Urinary bladder (tissue), 4 donors: ENCODE data around the gene BTLA. TPM values are rescaled to one million over a fixed set of nuclear protein-coding genes. Genes with fewer than 3 reads are reported as not detected.

Experiments
- DNase-seq: peaks from one replicate; pipeline ENCODE4 v3.0.0-alpha.2; 2015; ENCODE audit errors: extremely low spot score
- H3K27ac ChIP-seq: one replicate; pipeline ENCODE4 v1.5.1; 2013; ENCODE audit warnings: low read depth, mild to moderate bottlenecking, moderate library complexity
- H3K36me3 ChIP-seq: one replicate; pipeline ENCODE4 v1.6.1; 2013; ENCODE audit warnings: mild to moderate bottlenecking, moderate library complexity; ENCODE audit not compliant: insufficient read depth
- H3K4me1 ChIP-seq: one replicate; pipeline ENCODE4 v1.6.1; 2013; ENCODE audit warnings: mild to moderate bottlenecking, moderate library complexity; ENCODE audit not compliant: insufficient read depth
- H3K4me3 ChIP-seq: one replicate; pipeline ENCODE4 v1.5.1; 2013; ENCODE audit warnings: low read depth, low read length
- WGBS: extraction: QIAGEN DNeasy Blood & Tissue Kit; methylation state at CpG from one replicate; pipeline ENCODE4 v1.1.7; 2013; 5-methylcytosine and 5-hydroxymethylcytosine counted together
- polyA plus RNA-seq: library from polyadenylated mRNA; stranded (reverse); fragments of 200-250 nt; gene quantifications from one replicate; pipeline ENCODE4 v1.2.3, GENCODE V29; 2013
- total RNA-seq: library from RNA; depleted of rRNA; stranded (reverse); fragments of >200 nt; gene quantifications from one replicate; pipeline ENCODE4 v1.2.3, GENCODE V29; 2014
- donor health status: healthy with polysubstance abuse.
- donor health status: healthy.

BTLA gene
- total and polyA plus RNA-seq, 2 donors, result 0.25 to 2.2 TPM

- no peak overlapping the region for H3K4me3 ChIP-seq
- 93% methylated on average over 8 of the region's 8 CpGs for WGBS
- no peaks in the 10 kb centered on the region for H3K36me3 ChIP-seq
- no peak for DNase-seq
- H3K27ac ChIP-seq, result no peak overlapping the region
- no peaks in the 10 kb centered on the region for H3K4me1 ChIP-seq
These were observed 82.7 kb downstream of the BTLA start for GRCh38 chr3:112416391-112417212.

- WGBS, result 96% methylated on average over 6 of the region's 6 CpGs
- Histone ChIP-seq H3K27ac (no peak overlapping the region), H3K36me3 (no peaks in the 10 kb centered on the region), H3K4me3 (no peak overlapping the region), H3K4me1 (no peaks in the 10 kb centered on the region)
- no peak for DNase-seq
These were observed 83.9 kb downstream of the BTLA start for GRCh38 chr3:112415390-112415789.

Other genes starting within 250 kb of the BTLA start
- 1.9 TPM for gene SLC9C1, start 205.3 kb downstream of the BTLA start, total RNA-seq
- gene SLC9C1, start 205.3 kb downstream of the BTLA start, polyA plus RNA-seq, result not detected
- gene CD200, start 166.3 kb downstream of the BTLA start, total RNA-seq, result 23.0 TPM
- 36.2 TPM for gene CD200, start 166.3 kb downstream of the BTLA start, polyA plus RNA-seq
- gene ATG3, start 62.5 kb upstream of the BTLA start, total RNA-seq, result 39.0 TPM
- gene ATG3, start 62.5 kb upstream of the BTLA start, polyA plus RNA-seq, result 53.2 TPM
- 72.9 TPM for gene SLC35A5, start 62.6 kb upstream of the BTLA start, total RNA-seq
- gene SLC35A5, start 62.6 kb upstream of the BTLA start, polyA plus RNA-seq, result 25.0 TPM
- 128 TPM for gene CCDC80, start 141.7 kb upstream of the BTLA start, total RNA-seq
- gene CCDC80, start 141.7 kb upstream of the BTLA start, polyA plus RNA-seq, result 62.3 TPM